ENCODE measurements around the gene COQ9. TPM values are rescaled to one million over a fixed set of nuclear protein-coding genes. Genes with fewer than 3 reads are reported as not detected.
A peak's percentile ranks its signal among the peaks of the same experiment; 100 is the strongest.

The COQ9 gene
- total RNA-seq, 2 experiments from 2014 or later: 7.0 to 7.6 TPM

DNA sequence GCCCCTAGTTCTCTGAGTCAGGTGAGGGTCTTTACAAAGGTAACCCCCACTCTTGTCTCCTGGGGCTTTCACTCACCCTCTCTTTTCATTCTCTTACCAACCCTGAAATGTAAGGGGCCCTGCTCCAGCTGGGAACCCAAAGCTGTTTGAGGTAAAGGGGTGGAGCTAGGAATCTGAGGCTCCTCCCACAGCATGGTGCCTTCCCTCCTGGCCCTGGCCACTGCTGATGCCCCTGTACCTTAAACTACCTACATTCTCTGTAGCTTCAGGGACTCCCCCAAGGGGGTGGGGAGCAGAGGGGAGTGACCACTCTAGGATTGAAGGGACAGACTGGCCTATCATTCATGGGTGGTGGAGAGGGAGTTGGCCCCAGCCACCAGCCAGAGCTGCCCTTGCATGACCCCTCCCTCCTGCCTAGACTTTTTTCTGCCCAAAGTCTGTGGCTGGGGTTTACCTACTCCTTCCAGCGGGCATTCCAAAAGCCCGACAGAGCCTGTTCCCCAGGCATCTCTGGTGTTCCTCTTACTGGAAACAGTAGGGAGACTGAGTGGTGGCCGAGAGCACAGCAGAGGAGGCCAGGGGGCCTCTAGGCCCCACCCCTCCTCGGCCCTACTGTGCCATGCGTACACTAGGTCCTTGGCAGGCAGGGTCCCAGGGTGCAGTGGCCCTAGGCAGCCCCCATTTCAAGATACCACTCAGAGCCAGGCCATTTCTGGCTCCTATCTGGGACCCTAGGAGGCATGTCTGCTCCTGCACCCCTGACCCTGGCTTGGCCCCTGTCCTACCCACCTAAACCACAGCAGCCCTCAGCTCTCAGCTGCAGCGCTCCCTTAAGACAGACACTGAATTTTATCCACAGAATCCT lies 29.5 kb downstream of the COQ9 start:
- DNase-seq (no peak), ATAC-seq (ENCODE audit: poor library complexity) (no peak)
- no peak for TF ChIP-seq CTCF (IDR thresholded peaks at IDR 0.05)
- Mint-ChIP-seq H3K27me3 (no peaks in the 10 kb centered on the region), H3K4me1 (ENCODE audit: low read depth) (peaks cover 11% of the 10 kb centered on the region), H3K9me3 (no peaks in the 10 kb centered on the region), H3K4me3 (no peak overlapping the region), H3K27ac (peak overlapping the region; percentile 51), H3K36me3 (ENCODE audit: low read depth) (peaks cover 13% of the 10 kb centered on the region)
- no peaks in the 10 kb centered on the region for H3K9me3 ChIP-seq (ENCODE audit: control insufficient read depth in 1 of 2, insufficient read depth in 1 of 2, low read length in 2 of 2)
- H3K27ac ChIP-seq (ENCODE audit: low read depth in 1 of 2, low read length in 2 of 2): no peak overlapping the region
- H3K36me3 ChIP-seq (ENCODE audit: insufficient read depth, low read length): peaks cover 10% of the 10 kb centered on the region
- intact Hi-C loops (cut with DNase I, micrococcal nuclease): loop anchor here in 1 of 2 experiments (1.0 to 5.0 kb wide), 2 partner anchors 43 to 651 kb away; partner anchors contain the start of gene CFAP20
- ChIA-PET CTCF (interaction anchor here (2.3 kb wide), 1 partner anchor 43 kb away, joined by 9 read pairs; no protein-coding TSS in a partner anchor), POLR2A (interaction anchor here (1.8 kb wide), 1 partner anchor 14 kb away, joined by 6 read pairs; the partner anchor contains the start of gene POLR2C)
- H3K4me3 ChIP-seq (ENCODE audit: low read length): no peak overlapping the region
- H3K4me1 ChIP-seq (ENCODE audit: insufficient read depth, low read length): peaks cover 21% of the 10 kb centered on the region
- H3K27me3 ChIP-seq (ENCODE audit: control insufficient read depth in 1 of 2, insufficient read depth in 2 of 2, low read length in 2 of 2): no peaks in the 10 kb centered on the region

DNA sequence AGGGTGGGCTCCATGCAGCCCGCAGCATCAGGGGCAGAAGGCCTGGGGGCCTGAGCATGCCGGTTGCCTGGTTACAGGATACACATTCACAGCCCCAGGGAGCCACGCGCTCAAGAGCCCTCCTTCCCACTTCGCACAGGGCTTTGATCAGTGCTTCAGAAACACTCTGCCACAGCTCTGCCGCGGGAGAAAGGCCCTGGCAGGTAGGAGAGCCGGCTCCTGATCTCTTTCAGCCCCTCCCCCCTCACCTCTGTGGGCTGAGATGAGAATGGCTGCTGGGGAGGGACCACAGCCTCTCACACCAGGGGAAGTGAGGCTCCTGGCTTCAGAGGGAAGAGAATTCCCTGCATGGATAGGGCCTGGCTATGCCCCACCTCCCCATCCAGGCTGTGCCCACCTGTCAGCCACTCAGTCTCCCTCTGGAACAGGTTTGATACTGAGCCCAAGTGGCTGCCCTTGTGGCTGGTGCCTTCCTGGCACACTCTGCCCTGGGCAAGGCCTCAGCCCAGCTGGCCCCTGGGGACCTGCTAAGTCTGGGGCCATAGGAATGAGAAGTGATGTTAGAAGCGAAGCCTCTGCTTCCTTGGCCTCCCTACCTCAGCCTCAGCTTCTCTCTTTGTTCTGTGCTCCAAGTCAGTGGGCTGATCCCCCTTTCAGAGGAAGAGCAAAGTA lies 30.4 kb downstream of the COQ9 start:
- no peak for TF ChIP-seq CTCF (IDR thresholded peaks at IDR 0.05)
- Mint-ChIP-seq H3K27ac (no peak overlapping the region), H3K9me3 (no peaks in the 10 kb centered on the region), H3K4me3 (no peak overlapping the region), H3K27me3 (no peaks in the 10 kb centered on the region), H3K4me1 (ENCODE audit: low read depth) (peaks cover 11% of the 10 kb centered on the region), H3K36me3 (ENCODE audit: low read depth) (peaks cover 6% of the 10 kb centered on the region)
- CTCF ChIA-PET: interaction anchor here (2.3 kb wide), 1 partner anchor 42 kb away, joined by 9 read pairs; no protein-coding TSS in a partner anchor
- Histone ChIP-seq H3K4me1 (ENCODE audit: insufficient read depth, low read length) (peaks cover 21% of the 10 kb centered on the region), H3K9me3 (ENCODE audit: control insufficient read depth in 1 of 2, insufficient read depth in 1 of 2, low read length in 2 of 2) (no peaks in the 10 kb centered on the region), H3K36me3 (ENCODE audit: insufficient read depth, low read length) (peaks cover 2% of the 10 kb centered on the region), H3K4me3 (ENCODE audit: low read length) (no peak overlapping the region), H3K27ac (ENCODE audit: low read depth in 1 of 2, low read length in 2 of 2) (no peak overlapping the region), H3K27me3 (ENCODE audit: control insufficient read depth in 1 of 2, insufficient read depth in 2 of 2, low read length in 2 of 2) (no peaks in the 10 kb centered on the region)
- ATAC-seq (ENCODE audit: poor library complexity): no peak
- intact Hi-C loops (cut with DNase I, micrococcal nuclease): loop anchor here in 1 of 2 experiments (5.0 kb wide), 1 partner anchor 650 kb away; the partner anchor contains the start of gene CFAP20
- POLR2A ChIA-PET: no interaction called here
- peak in 1 of 14 experiments; percentile 25 for DNase-seq

- no peak overlapping the region for H3K4me3 ChIP-seq (ENCODE audit: low read length)
- Mint-ChIP-seq H3K36me3 (ENCODE audit: low read depth) (peaks cover 6% of the 10 kb centered on the region), H3K27ac (no peak overlapping the region), H3K9me3 (no peaks in the 10 kb centered on the region), H3K4me3 (no peak overlapping the region), H3K4me1 (ENCODE audit: low read depth) (peaks cover 11% of the 10 kb centered on the region), H3K27me3 (no peaks in the 10 kb centered on the region)
- peaks cover 21% of the 10 kb centered on the region for H3K4me1 ChIP-seq (ENCODE audit: insufficient read depth, low read length)
- no peaks in the 10 kb centered on the region for H3K27me3 ChIP-seq (ENCODE audit: control insufficient read depth in 1 of 2, insufficient read depth in 2 of 2, low read length in 2 of 2)
- no peaks in the 10 kb centered on the region for H3K9me3 ChIP-seq (ENCODE audit: control insufficient read depth in 1 of 2, insufficient read depth in 1 of 2, low read length in 2 of 2)
- no peak overlapping the region for H3K27ac ChIP-seq (ENCODE audit: low read depth in 1 of 2, low read length in 2 of 2)
- no peak for ATAC-seq (ENCODE audit: poor library complexity)
- intact Hi-C loops (cut with DNase I, micrococcal nuclease): loop anchor here in 1 of 2 experiments (5.0 kb wide), 1 partner anchor 649 kb away; the partner anchor contains the start of gene CFAP20
- CTCF ChIA-PET: no interaction called here
- peaks cover 2% of the 10 kb centered on the region for H3K36me3 ChIP-seq (ENCODE audit: insufficient read depth, low read length)
- POLR2A ChIA-PET: no interaction called here
- no peak for TF ChIP-seq CTCF (IDR thresholded peaks at IDR 0.05)
- DNase-seq: no peak
These were observed 31.3 kb downstream of the COQ9 start for GRCh38 chr16:57478396-57479204.
